NCI-H524 (cell line): ENCODE results near the gene MAPK9.

Experiments
- DNase-seq, 2 experiments: peaks; one replicate each; lab custom pipeline; 2025; lab: John Stamatoyannopoulos, UW

MAPK9 gene

DNA sequence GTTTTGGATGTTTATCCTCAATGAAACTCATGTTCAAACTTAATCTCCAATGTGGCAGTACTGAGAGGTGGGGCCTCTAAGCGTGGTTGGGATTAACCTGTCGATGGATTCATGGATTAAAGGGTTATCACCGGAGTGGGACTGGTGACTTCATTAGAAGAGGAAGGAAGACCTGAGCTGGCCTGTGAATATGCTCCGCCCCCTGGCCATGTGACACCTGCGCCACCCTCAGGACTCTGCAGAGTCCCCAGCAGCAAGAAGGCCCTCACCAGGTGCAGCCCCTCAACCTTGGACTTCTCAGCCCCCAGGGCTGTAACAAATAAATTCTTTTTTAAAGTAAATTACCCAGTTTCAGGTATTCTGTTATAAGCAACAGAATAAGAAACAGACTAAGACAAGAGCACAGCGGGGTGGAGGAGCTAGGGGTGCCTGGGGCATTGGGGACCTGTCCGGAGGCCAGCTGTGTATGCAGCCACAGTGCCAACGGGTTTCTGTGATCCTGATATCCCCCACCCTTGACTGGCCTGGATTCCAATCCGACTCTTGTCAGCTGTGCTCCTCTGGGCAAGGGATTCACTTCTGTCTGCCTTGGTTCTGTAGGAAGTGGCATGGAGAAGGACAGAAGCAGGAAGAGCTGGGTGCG lies 3.2 kb upstream of the MAPK9 start:
- no peak for DNase-seq

DNA sequence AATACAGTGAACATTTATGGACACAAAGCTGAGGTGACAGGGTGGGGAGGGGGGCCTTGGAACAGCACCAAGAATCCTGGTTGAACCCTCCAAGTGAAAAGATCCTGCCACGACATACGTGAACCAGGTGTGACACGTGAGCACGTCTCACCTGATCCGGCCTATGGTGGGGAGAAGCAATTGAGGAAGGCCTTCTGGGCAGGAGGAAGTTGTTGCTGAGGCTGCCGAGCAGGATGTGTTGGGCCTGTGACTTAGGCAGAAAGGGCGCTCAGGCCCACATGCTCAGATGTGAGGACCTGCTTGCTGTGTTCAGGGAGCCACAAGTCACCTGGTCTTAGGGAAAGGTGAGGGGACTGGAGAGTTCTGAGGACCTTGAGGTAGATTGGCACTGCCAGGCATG lies 2.5 kb upstream of the MAPK9 start:
- DNase-seq = no peak

DNA sequence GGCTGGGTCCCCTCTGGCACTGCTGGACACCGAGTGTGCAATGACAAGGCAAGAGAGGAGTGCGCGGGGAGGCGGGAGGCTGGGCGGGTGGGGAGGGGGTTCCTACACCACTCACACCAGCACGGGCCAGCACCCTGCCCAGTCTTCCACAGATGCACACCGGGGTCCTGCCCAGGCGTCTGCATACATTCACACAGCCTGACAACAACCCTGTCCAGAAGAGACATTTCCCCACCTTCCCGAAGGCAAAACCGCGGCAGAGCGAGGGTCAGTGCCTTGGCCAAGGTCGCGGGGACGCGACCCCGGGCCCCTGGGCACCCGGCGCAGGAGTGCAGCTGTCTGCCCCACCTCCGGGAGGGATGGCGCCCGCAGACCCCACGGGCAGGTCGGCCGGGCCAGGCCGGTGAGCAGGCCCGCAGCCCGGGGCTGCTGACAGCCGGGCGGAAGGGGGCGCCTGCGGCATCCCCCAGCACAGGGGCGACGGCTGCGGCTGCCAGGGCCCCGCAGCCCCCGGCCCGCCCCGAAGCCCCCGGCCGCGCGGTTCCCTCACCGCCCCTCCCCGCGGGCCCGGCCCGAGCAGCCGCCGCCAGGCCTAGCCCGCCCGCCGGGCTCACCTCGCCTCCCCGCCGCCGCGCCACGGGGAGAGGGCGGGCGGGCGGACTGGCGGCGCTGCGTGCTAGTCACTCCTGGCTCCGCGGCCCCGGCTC lies 496 bp downstream of the MAPK9 start:
- DNase-seq = peak in 1 of 2 experiments; percentile 17

DNA sequence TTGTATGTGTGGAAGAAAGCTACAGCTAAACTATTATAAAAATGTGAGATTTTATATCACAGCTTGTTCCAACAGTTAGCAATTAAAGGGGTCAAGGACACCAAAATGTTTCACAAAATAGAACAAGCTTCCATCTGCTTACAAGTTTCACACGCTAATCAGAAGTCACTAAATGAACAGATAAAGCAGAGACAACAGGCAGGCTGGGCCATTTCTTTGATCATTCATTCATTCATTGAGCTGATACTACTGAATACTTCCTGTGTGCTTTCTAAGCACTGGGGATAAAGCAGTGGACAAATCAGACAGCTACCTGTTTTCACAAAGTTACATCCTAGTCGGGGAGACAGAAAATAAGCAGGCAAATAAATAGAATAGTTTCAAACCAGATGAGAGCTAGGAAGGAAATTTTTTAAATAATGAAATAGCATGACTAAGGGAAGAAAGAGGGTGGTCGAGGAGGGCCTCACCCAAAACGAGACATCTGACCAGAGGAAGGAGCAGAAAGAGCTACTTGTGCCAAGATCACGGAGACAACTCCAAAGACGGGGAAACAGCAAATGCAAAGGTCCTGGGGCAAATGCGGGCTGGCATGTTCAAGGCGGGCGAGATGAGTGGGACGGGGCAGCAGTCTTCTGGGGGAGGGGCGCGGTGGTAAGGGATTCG lies 1.2 kb downstream of the MAPK9 start:
- DNase-seq = no peak

DNA sequence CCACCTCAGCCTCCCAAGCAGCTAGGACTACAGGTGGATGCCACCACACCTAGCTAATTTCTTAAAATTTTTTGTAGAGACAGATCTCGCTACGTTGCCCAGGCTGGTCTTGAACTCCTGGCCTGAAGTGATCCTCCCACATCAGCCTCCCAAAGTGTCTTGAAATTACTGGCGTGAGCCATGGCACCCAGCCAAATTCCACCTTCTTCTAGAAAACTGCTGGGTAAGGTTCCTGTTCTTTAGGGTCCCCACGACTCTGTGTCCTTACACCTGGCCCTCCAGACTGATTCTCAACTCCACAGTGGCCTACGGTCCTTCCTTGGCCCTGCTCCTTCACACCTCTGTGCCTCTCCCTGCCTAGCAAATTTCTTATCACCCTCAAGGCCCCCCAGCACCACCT lies 1.9 kb downstream of the MAPK9 start:
- DNase-seq = no peak

DNA sequence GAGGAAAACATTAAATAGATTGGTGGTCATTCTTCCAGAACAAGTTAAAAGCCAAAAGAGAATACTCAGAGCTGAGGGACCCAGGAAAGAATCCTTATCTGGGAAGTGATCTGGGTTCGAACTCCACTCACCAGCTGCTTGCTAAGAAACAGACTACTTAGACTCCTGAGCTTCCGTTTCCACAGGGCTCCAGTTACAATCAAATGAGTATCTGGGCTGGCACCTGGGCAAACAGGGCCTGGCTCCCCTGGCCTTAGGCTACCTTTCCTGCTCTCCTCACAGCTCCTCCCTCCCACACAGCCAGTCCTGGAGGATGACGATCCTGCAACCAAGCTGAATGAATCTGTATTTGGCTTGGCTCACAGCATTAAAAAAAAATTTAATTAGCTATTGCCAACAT lies 2.5 kb downstream of the MAPK9 start:
- no peak for DNase-seq

DNA sequence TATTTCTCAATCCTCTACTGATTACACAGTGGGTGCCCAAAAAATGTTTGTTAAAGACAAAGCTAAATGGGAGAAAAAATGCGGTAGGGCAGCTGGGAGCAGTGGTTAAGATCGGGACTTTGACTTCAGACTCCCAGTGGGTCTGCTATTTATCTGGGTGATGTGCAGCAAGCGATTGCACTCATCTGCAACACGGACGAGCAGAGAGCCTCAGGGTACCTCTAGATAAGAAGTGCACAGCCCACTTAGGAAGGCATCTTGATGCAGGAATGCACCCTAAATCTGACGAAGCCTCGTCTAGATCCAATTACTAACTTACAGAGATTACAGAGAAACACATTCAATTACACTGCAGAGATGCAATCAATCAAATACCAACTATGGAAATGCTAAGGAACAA lies 4.0 kb downstream of the MAPK9 start:
- DNase-seq = no peak

DNA sequence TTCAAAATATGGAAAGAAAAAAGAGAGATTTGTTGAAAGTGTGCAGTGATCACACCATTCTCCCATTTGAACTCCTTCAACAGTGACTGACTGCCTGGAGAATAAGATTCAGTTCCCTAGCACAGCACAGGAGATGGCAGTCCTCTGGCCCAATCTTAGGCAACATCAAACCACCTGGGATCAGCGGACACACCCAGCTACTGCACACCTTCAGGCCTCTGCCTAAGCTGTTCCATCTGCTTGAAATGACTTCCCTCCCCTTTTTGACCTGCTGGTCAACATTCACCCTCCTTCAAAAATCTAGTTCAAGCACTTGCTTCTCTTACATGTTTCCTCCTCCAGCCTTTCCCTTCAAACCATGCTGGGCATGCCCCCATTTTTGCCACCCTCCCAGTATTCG lies 4.5 kb downstream of the MAPK9 start:
- no peak for DNase-seq

DNA sequence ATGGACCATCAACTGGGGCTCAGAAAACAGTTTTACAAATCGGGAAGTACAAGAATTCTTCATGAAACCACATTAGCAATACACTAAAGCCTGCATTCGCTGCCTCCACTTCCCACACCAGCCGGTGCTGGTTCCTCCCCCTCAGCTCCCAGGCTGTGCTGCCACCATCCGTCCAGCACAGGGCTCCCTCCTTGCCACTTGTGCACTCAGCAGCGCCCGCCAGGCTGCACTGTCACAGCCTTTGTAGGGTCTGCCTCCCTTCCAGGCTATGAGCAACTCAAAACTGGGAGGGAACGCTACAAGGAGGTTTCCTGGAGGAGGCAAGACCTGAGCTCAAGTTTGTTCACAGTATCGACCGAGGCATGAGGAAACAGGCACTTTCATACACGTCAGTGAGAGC lies 7.7 kb downstream of the MAPK9 start:
- no peak for DNase-seq

DNA sequence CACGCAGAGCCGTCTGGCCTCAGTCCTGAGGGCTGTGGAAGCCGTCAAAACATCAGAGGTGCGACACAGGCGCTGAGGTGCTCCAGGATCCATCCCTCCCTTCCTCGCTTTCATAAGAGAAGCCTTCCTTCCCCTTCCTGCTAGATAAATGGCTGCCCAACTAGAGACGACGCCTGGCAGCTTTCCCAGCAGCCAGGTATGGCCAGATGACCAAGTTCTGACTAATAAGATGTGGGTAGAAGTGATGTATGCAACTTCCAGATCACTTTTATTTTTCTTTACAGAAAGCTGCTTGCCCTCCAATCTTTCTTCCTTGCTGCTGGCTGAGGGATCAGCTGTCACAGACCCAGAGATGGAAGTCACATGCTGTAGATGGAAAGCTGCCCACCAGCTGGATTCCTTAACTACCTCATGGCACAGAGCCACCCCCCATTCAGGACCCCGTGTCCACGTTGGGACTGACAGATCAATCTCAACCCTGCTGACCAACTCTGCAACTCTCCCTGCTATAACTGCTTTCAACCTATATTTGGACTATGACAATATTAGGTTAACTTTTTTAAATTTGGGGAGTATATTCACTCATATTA lies 8.8 kb downstream of the MAPK9 start:
- DNase-seq = no peak

DNA sequence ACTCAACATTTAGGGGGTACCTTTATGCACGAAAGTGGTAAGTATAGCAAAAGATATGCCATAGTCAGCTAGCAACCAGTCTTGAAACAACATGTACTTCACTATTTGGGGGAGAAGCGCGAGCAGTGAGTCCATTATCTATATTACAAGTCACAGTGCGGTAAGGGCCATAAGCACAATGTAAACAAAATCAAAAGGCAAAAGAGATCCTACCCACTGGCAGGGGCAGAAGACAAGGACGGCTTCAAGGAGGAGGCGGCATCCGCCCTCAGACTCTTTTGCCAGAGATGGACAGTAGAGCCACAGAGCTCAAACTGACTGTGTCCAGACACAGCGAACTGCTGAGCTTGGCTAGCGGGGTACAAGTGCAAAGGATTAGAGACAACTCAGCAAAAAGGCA lies 9.6 kb downstream of the MAPK9 start:
- no peak for DNase-seq

DNA sequence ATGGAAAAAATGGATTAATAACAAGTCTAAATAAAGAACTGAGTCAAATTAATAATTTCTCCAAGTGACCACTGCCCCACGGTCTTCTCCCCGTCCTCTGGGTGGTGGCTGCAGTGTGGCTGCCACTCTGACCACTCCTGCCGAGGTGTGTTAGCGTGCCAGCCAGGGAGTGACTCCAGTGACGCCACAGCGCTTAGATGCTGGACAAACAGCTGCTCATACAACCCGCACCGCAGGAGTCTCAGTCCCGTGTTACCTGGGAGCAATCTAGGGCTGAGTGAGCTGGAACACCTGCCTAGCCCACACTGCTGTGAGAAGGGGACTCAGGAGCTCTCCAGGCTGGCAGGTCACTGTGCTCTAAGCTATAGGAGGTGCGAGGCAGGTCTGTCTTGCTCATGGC lies 10.2 kb downstream of the MAPK9 start:
- DNase-seq = no peak

DNA sequence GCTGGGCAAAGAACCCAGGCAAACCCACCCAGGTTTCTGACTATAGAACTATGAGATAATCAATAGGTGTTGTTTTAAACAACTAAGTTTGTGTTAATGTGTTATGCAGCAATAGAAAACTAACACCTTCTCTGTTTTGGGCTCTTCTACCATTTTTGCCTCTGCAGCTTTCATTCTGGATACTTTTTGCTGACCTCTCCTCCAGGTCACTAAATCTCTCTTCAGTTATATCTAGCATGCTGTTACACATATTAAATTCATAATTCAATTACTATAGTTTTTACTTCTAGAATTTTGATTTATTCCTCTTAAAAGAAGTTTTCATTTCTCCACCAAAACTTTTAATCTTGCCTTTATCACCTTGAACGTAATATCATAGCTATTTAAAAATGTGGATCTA lies 17.2 kb downstream of the MAPK9 start:
- DNase-seq = no peak

DNA sequence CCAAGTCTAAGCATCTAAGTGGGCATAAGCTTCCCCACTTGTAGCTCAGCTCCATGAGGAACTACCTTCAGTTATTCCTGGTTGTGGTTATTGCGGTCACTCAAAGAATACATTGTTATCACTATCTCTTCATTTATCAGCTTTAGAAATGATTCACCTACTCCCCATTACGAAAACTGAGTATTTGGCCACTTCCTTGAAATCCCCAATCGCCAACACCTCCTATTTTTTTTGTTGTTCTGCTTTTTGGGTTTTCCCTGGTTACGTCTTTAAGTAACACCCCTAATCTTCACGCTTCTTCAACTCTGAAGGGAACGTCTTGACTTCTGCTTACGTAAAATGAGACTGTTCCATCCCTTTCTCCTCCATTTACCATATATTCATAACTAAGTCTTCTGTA lies 20.7 kb downstream of the MAPK9 start:
- no peak for DNase-seq

DNA sequence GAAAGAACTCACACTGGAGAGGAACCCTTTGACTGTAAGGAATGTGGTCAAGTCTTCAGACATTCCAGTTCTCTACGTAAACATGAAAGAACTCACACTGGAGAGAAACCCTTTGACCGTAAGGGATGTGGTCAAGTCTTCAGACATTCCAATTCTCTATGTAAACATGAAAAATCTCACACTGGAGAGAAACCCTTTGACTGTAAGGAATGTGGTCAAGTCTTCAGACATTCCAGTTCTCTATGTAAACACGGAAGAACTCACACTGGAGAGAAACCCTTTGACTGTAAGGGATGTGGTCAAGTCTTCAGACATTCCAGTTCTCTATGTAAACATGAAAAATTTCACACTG lies 32.6 kb downstream of the MAPK9 start:
- DNase-seq = no peak

DNA sequence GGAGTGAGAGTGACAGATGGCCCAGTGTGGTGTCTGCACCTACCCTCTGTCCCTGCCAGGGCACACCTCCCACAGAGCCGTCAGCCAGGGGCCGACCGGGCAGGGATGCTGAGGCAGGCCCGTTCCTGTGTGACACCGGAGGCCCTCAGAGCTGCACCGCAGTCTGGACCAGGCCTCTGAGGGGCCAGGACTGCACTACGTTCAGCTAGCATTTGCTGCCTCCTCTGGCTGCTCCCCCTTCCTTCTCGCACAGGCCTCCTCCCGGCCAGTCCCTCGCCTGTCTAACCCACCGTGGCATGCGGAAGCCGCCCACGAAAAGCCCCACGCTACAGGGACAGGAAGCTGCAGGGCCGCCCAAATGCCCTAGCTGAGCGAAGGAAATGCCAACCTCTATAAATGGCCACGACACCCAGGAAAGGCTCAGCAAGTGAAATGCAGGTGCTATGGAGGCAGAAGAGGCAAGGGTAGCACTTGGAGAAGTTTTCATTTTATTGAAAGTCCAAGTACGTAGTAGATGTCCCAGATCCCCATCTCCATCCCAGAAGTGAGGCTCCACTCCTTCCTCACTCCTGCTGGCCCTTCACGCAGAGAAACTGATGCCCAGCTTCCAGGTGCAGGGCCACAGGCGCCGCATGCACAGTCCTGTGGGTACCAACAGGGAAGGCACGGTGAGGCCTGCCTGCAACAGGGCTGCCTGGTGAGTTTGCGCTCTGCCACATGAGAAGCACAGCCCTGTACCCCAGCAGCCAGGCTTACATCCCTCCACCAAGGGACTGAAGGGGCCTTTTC lies 38.7 kb downstream of the MAPK9 start:
- DNase-seq = no peak

DNA sequence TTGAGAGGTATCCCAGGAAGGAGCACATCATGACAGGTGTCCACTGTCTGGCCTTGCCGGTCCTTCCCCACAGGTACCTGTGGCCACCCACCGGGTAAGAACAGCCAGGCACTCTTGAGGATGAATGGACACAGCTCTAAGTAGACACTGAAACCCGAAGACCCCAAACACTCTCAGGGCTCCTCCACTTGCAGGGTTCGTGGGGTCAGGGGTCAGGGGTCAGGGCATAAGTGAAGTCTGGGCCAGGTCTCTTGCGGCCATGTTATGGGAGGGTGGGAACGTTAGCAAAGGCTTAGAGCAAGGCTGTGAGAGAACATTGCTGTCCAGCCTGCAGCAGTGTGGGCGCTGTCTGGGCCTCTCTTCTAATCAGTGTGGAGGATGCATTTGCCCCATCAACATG lies 40.0 kb downstream of the MAPK9 start:
- DNase-seq = no peak

DNA sequence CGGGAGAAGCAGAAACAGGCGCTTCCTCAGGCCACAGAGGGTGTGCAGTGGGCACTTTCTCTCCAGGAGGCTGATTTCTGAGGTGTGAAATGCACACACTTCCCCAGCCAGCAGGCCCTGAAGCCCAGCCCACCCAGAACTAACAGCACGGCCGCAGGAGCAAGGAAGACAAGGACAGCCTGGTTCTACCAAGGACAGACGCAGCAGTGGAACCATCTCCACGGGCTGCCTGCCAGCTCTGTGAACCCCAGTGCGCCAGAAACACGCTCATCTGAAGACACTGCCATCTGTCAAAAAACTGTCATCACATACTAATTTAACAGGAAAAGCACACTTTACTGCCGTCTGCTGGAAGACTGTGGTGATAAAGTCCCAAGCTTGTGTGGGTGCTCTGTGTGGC lies 40.7 kb downstream of the MAPK9 start:
- DNase-seq = no peak

DNA sequence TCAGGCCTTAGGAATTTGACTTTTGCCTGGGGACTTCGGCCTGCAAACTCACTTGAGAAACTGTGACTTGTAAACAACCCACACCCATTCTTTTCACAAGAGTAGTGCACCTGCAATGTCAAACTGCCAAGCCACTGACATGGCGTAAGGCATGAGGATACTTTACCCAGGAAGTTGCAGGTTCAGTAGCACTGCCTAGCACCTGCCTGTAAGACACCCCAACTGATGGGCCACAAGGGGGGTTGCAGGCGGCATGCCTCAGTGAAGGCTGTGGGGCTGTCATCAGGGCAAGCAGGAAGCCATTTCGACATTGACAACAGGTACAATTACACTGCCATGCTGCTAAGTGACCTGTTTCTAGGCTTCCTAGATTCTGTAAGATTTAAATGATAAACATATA lies 41.6 kb downstream of the MAPK9 start:
- no peak for DNase-seq

DNA sequence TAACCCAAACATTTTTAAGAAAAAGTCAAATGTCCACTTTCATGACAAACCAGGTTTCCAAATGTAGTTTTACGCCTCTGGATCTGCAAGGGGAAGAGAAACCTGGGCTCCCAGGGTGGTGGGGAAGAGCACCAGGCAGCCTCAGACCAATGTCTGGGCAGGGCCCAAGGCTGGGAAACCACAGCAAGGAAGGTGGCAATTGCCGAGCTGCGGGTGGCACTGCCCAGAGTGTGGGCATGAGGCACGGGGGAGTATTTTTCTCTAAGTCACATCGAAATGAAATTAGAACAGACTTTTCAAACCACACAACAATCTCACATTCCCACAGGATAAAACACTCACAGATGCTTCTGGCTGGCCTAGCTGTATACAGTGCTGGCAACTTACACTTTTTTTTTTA lies 50.3 kb downstream of the MAPK9 start:
- DNase-seq = no peak

DNA sequence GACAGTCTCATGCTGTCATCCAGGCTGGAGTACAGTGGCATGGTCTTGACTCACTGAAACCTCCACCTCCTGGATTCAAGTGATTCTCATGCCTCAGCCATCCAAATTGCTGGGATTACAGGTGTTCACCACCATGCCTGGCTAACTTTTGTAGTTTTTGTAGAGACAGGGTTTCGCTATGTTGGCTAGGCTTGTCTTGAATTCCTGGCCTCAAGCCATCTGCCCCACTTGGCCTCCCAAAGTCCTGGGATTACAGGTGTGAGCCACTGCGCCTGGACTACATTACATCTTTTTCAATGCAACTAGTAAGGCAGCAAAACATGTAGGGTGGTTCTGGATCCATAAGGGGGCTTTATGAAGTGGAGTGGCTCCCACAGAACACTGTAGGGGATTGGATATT lies 53.3 kb downstream of the MAPK9 start:
- DNase-seq = no peak

DNA sequence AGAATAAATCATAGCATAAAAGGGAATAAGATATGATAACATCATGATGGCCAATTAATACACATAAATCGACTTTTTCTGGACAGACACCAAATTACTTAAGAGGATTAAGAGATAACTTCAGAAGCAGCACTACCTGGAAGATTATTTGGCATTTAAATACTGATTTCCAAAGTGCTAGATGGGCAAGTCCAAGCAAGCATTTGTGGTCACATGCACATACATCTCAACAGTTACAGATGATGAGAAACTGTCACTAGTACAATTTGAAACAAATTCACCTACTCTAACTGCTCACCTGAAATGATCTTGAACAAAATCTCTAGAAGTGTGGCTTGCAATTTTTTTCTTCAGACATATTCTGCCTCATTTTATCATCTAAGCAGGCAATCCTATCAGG lies 56.0 kb downstream of the MAPK9 start:
- peak in 1 of 2 experiments; percentile 2 for DNase-seq

DNA sequence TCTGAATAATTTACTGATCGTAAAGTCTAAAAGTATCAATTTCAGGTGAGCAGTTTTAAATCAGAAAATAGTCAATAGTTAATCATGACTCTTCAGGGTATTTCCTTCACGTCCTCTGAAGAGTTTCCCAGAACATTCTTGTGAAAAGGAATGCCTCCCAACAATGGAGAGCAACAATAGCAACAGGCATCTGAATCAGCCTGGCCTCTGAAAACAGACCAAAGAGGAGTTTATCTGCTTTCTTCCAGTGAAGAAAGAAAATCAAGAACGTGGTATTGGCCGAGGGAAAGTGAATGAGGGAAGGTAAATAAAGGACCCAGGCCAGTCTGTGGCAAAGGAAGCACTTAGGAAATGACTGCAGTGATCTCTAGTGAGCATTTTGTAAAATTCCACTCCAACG lies 56.8 kb downstream of the MAPK9 start:
- DNase-seq = no peak
